HepG2 (cell line): ENCODE data around the gene SLC17A9. TPM values are rescaled to one million over a fixed set of nuclear protein-coding genes. Genes with fewer than 3 reads are reported as not detected.

Experiments
- ASH2L ChIP-seq: fragments of 300-600, 200-600 bp; sonication (generic); IDR thresholded peaks from 2 replicates; pipeline ENCODE4 v1.7.0; 2017; ENCODE audit warnings: low read depth, mild to moderate bottlenecking, moderate library complexity, mixed read lengths, low read length; ENCODE audit not compliant: insufficient read length
- DBP ChIP-seq: sonication (generic); formaldehyde crosslinking; IDR thresholded peaks from 2 replicates; pipeline ENCODE4 v1.4.0; 2020; ENCODE audit warnings: missing genetic modification reagents; ENCODE audit errors: not compliant biosample characterization
- DMAP1 ChIP-seq: IDR thresholded peaks from 2 replicates; pipeline ENCODE4 v1.6.1; 2016
- HMGXB3 ChIP-seq: sonication (generic); formaldehyde crosslinking; IDR thresholded peaks from 2 replicates; pipeline ENCODE4 v1.4.0; 2020; ENCODE audit warnings: missing genetic modification reagents, borderline replicate concordance
- KLF11 ChIP-seq: IDR thresholded peaks from 2 replicates; pipeline ENCODE4 v1.6.1; 2016; ENCODE audit warnings: missing compliant biosample characterization
- PHF21A ChIP-seq: sonication (generic); formaldehyde crosslinking; IDR thresholded peaks from 2 replicates; pipeline ENCODE4 v1.5.0; 2020; ENCODE audit warnings: mild to moderate bottlenecking, missing genetic modification reagents
- SMYD3 ChIP-seq: sonication (generic); formaldehyde crosslinking; IDR thresholded peaks from 2 replicates; pipeline ENCODE4 v1.8.1; 2023; ENCODE audit warnings: mild to moderate bottlenecking, missing genetic modification reagents
- SP4 ChIP-seq: sonication (generic); formaldehyde crosslinking; IDR thresholded peaks from 2 replicates; pipeline ENCODE4 v1.8.1; 2023; ENCODE audit warnings: mild to moderate bottlenecking, missing genetic modification reagents
- TEAD2 ChIP-seq: sonication (generic); formaldehyde crosslinking; IDR thresholded peaks from 2 replicates; pipeline ENCODE4 v1.9.0; 2021; ENCODE audit warnings: missing genetic modification reagents
- THAP8 ChIP-seq: sonication (generic); formaldehyde crosslinking; IDR thresholded peaks from 2 replicates; pipeline ENCODE4 v1.5.1; 2020; ENCODE audit warnings: missing genetic modification reagents, mild to moderate bottlenecking, borderline replicate concordance
- TIGD3 ChIP-seq: sonication (generic); formaldehyde crosslinking; IDR thresholded peaks from 2 replicates; pipeline ENCODE4 v1.5.1; 2020; ENCODE audit warnings: mild to moderate bottlenecking, missing genetic modification reagents, borderline replicate concordance
- XRCC5 ChIP-seq: fragments of 200-400 bp; formaldehyde crosslinking; optimal IDR thresholded peaks from 2 replicates; pipeline ENCODE3; 2017; ENCODE audit warnings: mild to moderate bottlenecking, low read length
- ZHX2 ChIP-seq, 2 experiments: sonication (generic) in 1 of 2; formaldehyde crosslinking in 1 of 2; IDR thresholded peaks; 2 replicates each; pipeline versions ENCODE4 v1.6.1 to v1.9.0; 2014 to 2022; ENCODE audit warnings: antibody characterized with exemption in 1 of 2, borderline replicate concordance in 1 of 2, inconsistent platforms in 1 of 2, low read depth in 1 of 2, missing genetic modification reagents in 1 of 2
- ZNF564 ChIP-seq: sonication (generic); formaldehyde crosslinking; IDR thresholded peaks from 2 replicates; pipeline ENCODE4 v1.8.1; 2023; ENCODE audit warnings: mild to moderate bottlenecking, missing genetic modification reagents
- ZNF652 ChIP-seq: IDR thresholded peaks from 2 replicates; pipeline ENCODE4 v1.6.1; 2016; ENCODE audit warnings: low read depth, borderline replicate concordance
- polyA plus RNA-seq, 8 experiments: library from polyadenylated mRNA; depleted of rRNA in 3 of 8; stranded (reverse) in 7 of 8; unstranded in 1 of 8; fragments of >200 nt; fragmentation: Illumina TruSeq in 4 of 8; extraction: Trizol in 4 of 8; gene quantifications; 2 replicates each; pipeline versions ENCODE4 v1.2.1 to v1.2.3, GENCODE V29; 2011 to 2016; ENCODE audit warnings: low read depth in 4 of 8, missing spikeins in 1 of 8, mixed read lengths in 1 of 8; ENCODE audit not compliant: insufficient read depth in 1 of 8
- total RNA-seq, 5 experiments: library from RNA; depleted of rRNA; stranded (reverse); fragments of >200 nt; fragmentation: Illumina TruSeq; extraction: Trizol; gene quantifications; 2 replicates each; pipeline ENCODE4 v1.2.3, GENCODE V29; 2016; ENCODE audit warnings: low read depth in 1 of 5

Gene SLC17A9
- total and polyA plus RNA-seq, 2 of the 13 experiments (the other 11 are each of a cell fraction or from before 2014, with no cell fraction given), result 110 to 191 TPM

GRCh38 chr20:62968378-62969178, 16.1 kb downstream of the SLC17A9 start (continued):
- TF ChIP-seq HMGXB3 (CRISPR knock-in tag) (peak; percentile 21; the same call in 1 of the 2 replicates), KLF11 (0 out of 2 replicates have a peak, but pooled peaks have one; percentile 41), THAP8 (CRISPR knock-in tag) (no peak), XRCC5 (no peak), ZHX2 (IDR thresholded peaks at IDR 0.05; ENCODE audit: low read depth) (no peak), ZHX2 (CRISPR knock-in tag; IDR thresholded peaks at IDR 0.05; ENCODE audit: borderline replicate concordance) (no peak), PHF21A (CRISPR knock-in tag) (no peak), DBP (CRISPR knock-in tag) (no peak), TIGD3 (CRISPR knock-in tag) (no peak), ZNF564 (no peak), ASH2L (no peak), SMYD3 (CRISPR knock-in tag) (peak; percentile 93; the same call in 1 of the 2 replicates), ZNF652 (CRISPR knock-in tag) (no peak), DMAP1 (CRISPR knock-in tag) (0 out of 2 replicates have a peak, but pooled peaks have one; percentile 3), SP4 (CRISPR knock-in tag) (peak; percentile 55), TEAD2 (no peak)
